ENCODE results near the gene CADPS. TPM values are rescaled to one million over a fixed set of nuclear protein-coding genes. Genes with fewer than 3 reads are reported as not detected.

The CADPS gene
- polyA plus RNA-seq, 1 of the 3 experiments (the other 2 are of a cell fraction): 5.8 TPM

DNA sequence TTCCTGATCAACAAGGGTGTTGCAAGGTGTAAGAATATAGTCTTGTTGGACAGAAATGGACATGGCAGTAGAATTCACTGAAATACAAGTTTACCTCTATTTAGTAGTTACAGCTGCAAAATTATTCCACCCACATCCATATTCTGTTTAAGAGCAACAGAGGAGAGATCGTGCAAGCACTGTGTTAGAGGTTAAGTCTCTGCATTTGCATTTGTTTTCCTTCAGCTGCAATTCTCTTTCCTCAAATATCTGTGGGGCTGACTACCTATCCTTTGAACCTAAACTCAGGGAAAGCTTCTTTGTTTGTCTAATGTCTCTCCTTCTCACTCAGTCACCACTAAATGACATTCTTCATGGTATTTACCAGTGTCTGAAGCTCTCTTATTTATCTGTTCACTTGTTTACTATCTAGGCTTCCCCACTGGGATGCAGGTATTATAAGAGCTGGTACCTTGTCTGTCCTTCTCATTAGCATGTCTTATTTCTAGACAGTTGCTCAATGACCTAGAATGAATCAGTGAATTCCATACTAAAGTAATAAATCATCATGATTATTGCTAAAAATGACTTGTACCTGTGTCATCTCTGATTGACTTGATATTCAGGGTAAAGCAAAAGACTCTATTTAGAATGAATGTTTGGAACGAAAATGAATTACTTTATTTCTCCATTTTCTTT is 326.5 kb downstream of the CADPS start:
- DNase-seq: no peak
- Histone ChIP-seq H3K9me3 (no peaks in the 10 kb centered on the region), H4K20me1 (ENCODE audit: insufficient read depth) (no peaks in the 10 kb centered on the region), H3F3A (replicated peaks; ENCODE audit: insufficient read depth) (no peaks in the 10 kb centered on the region), H3K27me3 (ENCODE audit: insufficient read depth) (no peaks in the 10 kb centered on the region), H3K4me2 (no peak overlapping the region), H3K36me3 (replicated peaks in 1 of 2; ENCODE audit: control insufficient read depth in 1 of 2, insufficient read depth in 2 of 2, low read length in 1 of 2) (no peaks in the 10 kb centered on the region), H2AFZ (ENCODE audit: low read depth) (no peak overlapping the region), H3K9ac (no peak overlapping the region), H3K27ac (ENCODE audit: low read depth in 2 of 2, low read length in 1 of 2) (no peak overlapping the region), H3K9me2 (no peaks in the 10 kb centered on the region), H3K4me1 (ENCODE audit: control insufficient read depth in 1 of 2, insufficient read depth in 2 of 2, low read depth in 1 of 2, low read length in 1 of 2) (no peaks in the 10 kb centered on the region), H3K79me2 (ENCODE audit: insufficient read depth) (no peaks in the 10 kb centered on the region), H3K4me3 (ENCODE audit: low read depth in 2 of 2, low read length in 1 of 2) (no peak overlapping the region)
- ChIA-PET CTCF (interaction anchor here (1.1 kb wide), 1 partner anchor 11 kb away, joined by 4 read pairs; no protein-coding TSS in a partner anchor), POLR2A (no interaction called here)
- 71% methylated on average over 2 of the region's 2 CpGs for WGBS (ENCODE audit: low lambda C conversion rate)
- TF ChIP-seq USF2 (IDR thresholded peaks at IDR 0.05; ENCODE audit: borderline replicate concordance, low read depth, low read length): no peak
- no peak for TF ChIP-seq POLR2AphosphoS5 (IDR thresholded peaks at IDR 0.05; ENCODE audit: low read depth, low read length)
- no peak for TF ChIP-seq NRF1 (IDR thresholded peaks at IDR 0.05; ENCODE audit: low read depth, low read length)
- no peak for TF ChIP-seq FOXM1 (IDR thresholded peaks at IDR 0.05; ENCODE audit: low read depth)
- no peak for TF ChIP-seq NFIC (IDR thresholded peaks at IDR 0.05; ENCODE audit: borderline replicate concordance)

GRCh38 chr3:62546266-62546665 is 328.9 kb downstream of the CADPS start:
- H3K79me2 ChIP-seq (ENCODE audit: insufficient read depth): no peaks in the 10 kb centered on the region
- no peak overlapping the region for H3K4me3 ChIP-seq (ENCODE audit: low read depth in 2 of 2, low read length in 1 of 2)
- WGBS (ENCODE audit: low lambda C conversion rate): 74% methylated on average over 7 of the region's 7 CpGs
- no peak for DNase-seq
- H3K27ac ChIP-seq (ENCODE audit: low read depth in 2 of 2, low read length in 1 of 2): no peak overlapping the region
- CTCF ChIA-PET: interaction anchor here (1.0 kb wide), 1 partner anchor 358 kb away, joined by 4 read pairs; no protein-coding TSS in a partner anchor
- no peaks in the 10 kb centered on the region for H3F3A ChIP-seq (replicated peaks; ENCODE audit: insufficient read depth)
- H3K4me1 ChIP-seq (ENCODE audit: control insufficient read depth in 1 of 2, insufficient read depth in 2 of 2, low read depth in 1 of 2, low read length in 1 of 2): no peaks in the 10 kb centered on the region
- H3K27me3 ChIP-seq (ENCODE audit: insufficient read depth): no peaks in the 10 kb centered on the region
- H3K36me3 ChIP-seq (replicated peaks in 1 of 2; ENCODE audit: control insufficient read depth in 1 of 2, insufficient read depth in 2 of 2, low read length in 1 of 2): no peaks in the 10 kb centered on the region
- no peaks in the 10 kb centered on the region for H4K20me1 ChIP-seq (ENCODE audit: insufficient read depth)
- H2AFZ ChIP-seq (ENCODE audit: low read depth): no peak overlapping the region
- TF ChIP-seq, protein P1, sequence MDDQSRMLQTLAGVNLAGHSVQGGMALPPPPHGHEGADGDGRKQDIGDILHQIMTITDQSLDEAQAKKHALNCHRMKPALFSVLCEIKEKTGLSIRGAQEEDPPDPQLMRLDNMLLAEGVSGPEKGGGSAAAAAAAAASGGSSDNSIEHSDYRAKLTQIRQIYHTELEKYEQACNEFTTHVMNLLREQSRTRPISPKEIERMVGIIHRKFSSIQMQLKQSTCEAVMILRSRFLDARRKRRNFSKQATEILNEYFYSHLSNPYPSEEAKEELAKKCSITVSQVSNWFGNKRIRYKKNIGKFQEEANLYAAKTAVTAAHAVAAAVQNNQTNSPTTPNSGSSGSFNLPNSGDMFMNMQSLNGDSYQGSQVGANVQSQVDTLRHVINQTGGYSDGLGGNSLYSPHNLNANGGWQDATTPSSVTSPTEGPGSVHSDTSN (IDR thresholded peaks at IDR 0.05): no peak
- TF ChIP-seq FOXM1 (IDR thresholded peaks at IDR 0.05; ENCODE audit: low read depth) (no peak), ELF1 (IDR thresholded peaks at IDR 0.05) (no peak), ZBTB33 (IDR thresholded peaks at IDR 0.05; ENCODE audit: borderline replicate concordance, low read depth) (no peak), TCF12 (IDR thresholded peaks at IDR 0.05) (no peak), FOXJ3 (CRISPR knock-in tag; IDR thresholded peaks at IDR 0.05) (no peak), EP300 (IDR thresholded peaks at IDR 0.05; ENCODE audit: borderline replicate concordance in 1 of 2, low read depth in 1 of 2, low read length in 1 of 2) (no peak), SIN3A (IDR thresholded peaks at IDR 0.05; ENCODE audit: borderline replicate concordance, low read depth, low read length) (no peak), TAF1 (IDR thresholded peaks at IDR 0.05; ENCODE audit: borderline replicate concordance, low read depth, low read length) (no peak), NRF1 (IDR thresholded peaks at IDR 0.05; ENCODE audit: low read depth, low read length) (no peak), NFIC (IDR thresholded peaks at IDR 0.05; ENCODE audit: borderline replicate concordance) (no peak), GABPA (IDR thresholded peaks at IDR 0.05; ENCODE audit: low read depth) (no peak), USF2 (IDR thresholded peaks at IDR 0.05; ENCODE audit: borderline replicate concordance, low read depth, low read length) (no peak), JUND (IDR thresholded peaks at IDR 0.05) (no peak), MXI1 (IDR thresholded peaks at IDR 0.05; ENCODE audit: low read depth, low read length) (no peak), MEF2A (IDR thresholded peaks at IDR 0.05; ENCODE audit: borderline replicate concordance, low read depth) (no peak)
- TF ChIP-seq, protein P2, sequence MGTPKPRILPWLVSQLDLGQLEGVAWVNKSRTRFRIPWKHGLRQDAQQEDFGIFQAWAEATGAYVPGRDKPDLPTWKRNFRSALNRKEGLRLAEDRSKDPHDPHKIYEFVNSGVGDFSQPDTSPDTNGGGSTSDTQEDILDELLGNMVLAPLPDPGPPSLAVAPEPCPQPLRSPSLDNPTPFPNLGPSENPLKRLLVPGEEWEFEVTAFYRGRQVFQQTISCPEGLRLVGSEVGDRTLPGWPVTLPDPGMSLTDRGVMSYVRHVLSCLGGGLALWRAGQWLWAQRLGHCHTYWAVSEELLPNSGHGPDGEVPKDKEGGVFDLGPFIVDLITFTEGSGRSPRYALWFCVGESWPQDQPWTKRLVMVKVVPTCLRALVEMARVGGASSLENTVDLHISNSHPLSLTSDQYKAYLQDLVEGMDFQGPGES (IDR thresholded peaks at IDR 0.05; ENCODE audit: low read depth, low read length): no peak
- TF ChIP-seq, protein P3, sequence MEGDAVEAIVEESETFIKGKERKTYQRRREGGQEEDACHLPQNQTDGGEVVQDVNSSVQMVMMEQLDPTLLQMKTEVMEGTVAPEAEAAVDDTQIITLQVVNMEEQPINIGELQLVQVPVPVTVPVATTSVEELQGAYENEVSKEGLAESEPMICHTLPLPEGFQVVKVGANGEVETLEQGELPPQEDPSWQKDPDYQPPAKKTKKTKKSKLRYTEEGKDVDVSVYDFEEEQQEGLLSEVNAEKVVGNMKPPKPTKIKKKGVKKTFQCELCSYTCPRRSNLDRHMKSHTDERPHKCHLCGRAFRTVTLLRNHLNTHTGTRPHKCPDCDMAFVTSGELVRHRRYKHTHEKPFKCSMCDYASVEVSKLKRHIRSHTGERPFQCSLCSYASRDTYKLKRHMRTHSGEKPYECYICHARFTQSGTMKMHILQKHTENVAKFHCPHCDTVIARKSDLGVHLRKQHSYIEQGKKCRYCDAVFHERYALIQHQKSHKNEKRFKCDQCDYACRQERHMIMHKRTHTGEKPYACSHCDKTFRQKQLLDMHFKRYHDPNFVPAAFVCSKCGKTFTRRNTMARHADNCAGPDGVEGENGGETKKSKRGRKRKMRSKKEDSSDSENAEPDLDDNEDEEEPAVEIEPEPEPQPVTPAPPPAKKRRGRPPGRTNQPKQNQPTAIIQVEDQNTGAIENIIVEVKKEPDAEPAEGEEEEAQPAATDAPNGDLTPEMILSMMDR (IDR thresholded peaks at IDR 0.05): no peak
- no peak overlapping the region for H3K9ac ChIP-seq
- no peak overlapping the region for H3K4me2 ChIP-seq
- H3K9me2 ChIP-seq: no peaks in the 10 kb centered on the region
- POLR2A ChIA-PET: no interaction called here
- H3K9me3 ChIP-seq: no peaks in the 10 kb centered on the region

Data from SK-N-SH (cell line).